ENCODE measurements around the gene KLHL25. TPM values are rescaled to one million over a fixed set of nuclear protein-coding genes. Genes with fewer than 3 reads are reported as not detected.

KLHL25 gene
- total and polyA plus RNA-seq, 2 of the 8 experiments (the other 6 are each of a cell fraction or from before 2014, with no cell fraction given): 16.5 to 22.0 TPM

- no peak for TF ChIP-seq RNF2 (IDR thresholded peaks at IDR 0.05; ENCODE audit: borderline replicate concordance, low read depth, low read length, missing control alignments, poor library complexity, severe bottlenecking)
These were observed 23.5 kb downstream of the KLHL25 start (continued) for GRCh38 chr15:85771271-85771670.
